A549 (cell line): ENCODE results near the gene MAN1C1. TPM values are rescaled to one million over a fixed set of nuclear protein-coding genes. Genes with fewer than 3 reads are reported as not detected.

Experiments
- ATAC-seq, 2 experiments: fragments of 200-7000 bp in 1 of 2; fragments of >200 bp in 1 of 2; cut with Nextera tagmentation in 1 of 2; cut with Tn5 transposase in 1 of 2; 3 replicates each; pipeline versions ENCODE4 v1.8.0 to v1.9.1; 2018 to 2020; ENCODE audit warnings: mild to moderate bottlenecking in 1 of 2, moderate library complexity in 1 of 2
- CTCF ChIA-PET: fragments of 300-600 bp; sonication (Branson Sonifier 250); formaldehyde crosslinking; extraction: SDS; loops from one replicate; lab custom pipeline; 2021; ENCODE audit warnings: antibody characterized with exemption, inconsistent platforms; lab: Yijun Ruan, JAX
- POLR2A ChIA-PET: fragments of 350-600 bp; formaldehyde crosslinking; extraction: SDS; loops from one replicate; lab custom pipeline; 2021; ENCODE audit warnings: antibody characterized with exemption, inconsistent platforms; lab: Yijun Ruan, JAX
- DNase-seq, 2 experiments: peaks; one replicate each; pipeline versions ENCODE4 v3.0.0 to v3.0.0-alpha.2; 2011 to 2016; ENCODE audit warnings: low read depth in 1 of 2, low spot score in 1 of 2
- FAIRE-seq: peaks from 2 replicates; lab custom pipeline; 2011; peaks lifted over from hg19 to GRCh38; lab: Jason Lieb, UNC
- H3K27ac ChIP-seq, 2 experiments: fragments of >200 bp; sonication (Bioruptor Twin); formaldehyde crosslinking; 3 replicates each; pipeline ENCODE4 v1.5.1; 2016 to 2017
- H3K4me1 ChIP-seq: fragments of >200 bp; sonication (Bioruptor Twin); formaldehyde crosslinking; 3 replicates; pipeline ENCODE4 v1.6.1; 2016
- H3K4me2 ChIP-seq: fragments of >200 bp; sonication (Bioruptor Twin); formaldehyde crosslinking; 3 replicates; pipeline ENCODE4 v1.6.1; 2016
- H3K4me3 ChIP-seq: fragments of >200 bp; sonication (Bioruptor Twin); formaldehyde crosslinking; 3 replicates; pipeline ENCODE4 v1.5.1; 2016
- H3K9me3 ChIP-seq: fragments of >200 bp; sonication (Bioruptor Twin); formaldehyde crosslinking; 3 replicates; pipeline ENCODE4 v1.6.1; 2016
- BHLHE40 ChIP-seq: IDR thresholded peaks from 2 replicates; pipeline ENCODE4 v1.6.1; 2012; ENCODE audit warnings: low read depth, low read length, inconsistent platforms
- CBX8 ChIP-seq: fragments of 200-600 bp; sonication (generic); IDR thresholded peaks from 2 replicates; pipeline ENCODE4 v1.6.1; 2016
- CEBPB ChIP-seq, 2 experiments: fragments of >200 bp in 1 of 2; sonication (Bioruptor Twin) in 1 of 2; formaldehyde crosslinking in 1 of 2; IDR thresholded peaks; 2 replicates each; pipeline ENCODE4 v1.6.1; 2012 to 2016
- CHD4 ChIP-seq: fragments of 200-600 bp; sonication (generic); IDR thresholded peaks from 2 replicates; pipeline ENCODE4 v1.6.1; 2016; ENCODE audit warnings: antibody characterized with exemption, mild to moderate bottlenecking, borderline replicate concordance
- EHF ChIP-seq: fragments of 250-450 bp; sonication (Bioruptor Pico); IDR thresholded peaks from 2 replicates; pipeline ENCODE4 v1.5.0; 2020; ENCODE audit warnings: mild to moderate bottlenecking
- EP300 ChIP-seq, 2 experiments: fragments of >200 bp; sonication (Bioruptor Twin); formaldehyde crosslinking; IDR thresholded peaks; 2 replicates in 1 of 2; 3 replicates in 1 of 2; pipeline ENCODE4 v1.6.1; 2016 to 2017
- ESRRA ChIP-seq: fragments of 150-350 bp; IDR thresholded peaks from 2 replicates; pipeline ENCODE4 v1.6.1; 2014; ENCODE audit warnings: mild to moderate bottlenecking, low read length, borderline replicate concordance
- FOSB ChIP-seq: fragments of 250-450 bp; sonication (Bioruptor Pico); IDR thresholded peaks from 2 replicates; pipeline ENCODE4 v1.5.0; 2020; ENCODE audit warnings: mild to moderate bottlenecking, moderate library complexity
- FOSL2 ChIP-seq, 2 experiments: fragments of 450-650 bp in 1 of 2; fragments of >200 bp in 1 of 2; sonication (Bioruptor Twin) in 1 of 2; formaldehyde crosslinking; IDR thresholded peaks; 2 replicates each; pipeline versions ENCODE4 v1.5.0 to v1.6.1; 2016 to 2020; ENCODE audit warnings: mild to moderate bottlenecking in 1 of 2, moderate library complexity in 1 of 2
- FOXS1 ChIP-seq: fragments of 250-450 bp; sonication (Bioruptor Pico); IDR thresholded peaks from 2 replicates; pipeline ENCODE4 v1.5.0; 2020; ENCODE audit warnings: mild to moderate bottlenecking, moderate library complexity
- GATA3 ChIP-seq: IDR thresholded peaks from 2 replicates; pipeline ENCODE4 v1.6.1; 2012; ENCODE audit warnings: borderline replicate concordance
- HDAC2 ChIP-seq: fragments of 200-600 bp; sonication (generic); IDR thresholded peaks from 2 replicates; pipeline ENCODE4 v1.6.1; 2016
- HOXB13 ChIP-seq: fragments of 250-450 bp; sonication (Bioruptor Pico); IDR thresholded peaks from 2 replicates; pipeline ENCODE4 v1.5.0; 2020; ENCODE audit warnings: low read depth, mild to moderate bottlenecking, moderate library complexity
- JUNB ChIP-seq: fragments of >200 bp; sonication (Bioruptor Twin); formaldehyde crosslinking; IDR thresholded peaks from 2 replicates; pipeline ENCODE4 v1.6.1; 2016
- KDM5A ChIP-seq: fragments of 200-600 bp; sonication (generic); IDR thresholded peaks from 2 replicates; pipeline ENCODE4 v1.6.1; 2016; ENCODE audit warnings: antibody characterized with exemption, mild to moderate bottlenecking
- NFE2L2 ChIP-seq: fragments of 150-350 bp; conservative IDR thresholded peaks from 2 replicates; pipeline ENCODE4 v1.6.1; 2014; ENCODE audit warnings: low read length
- POLR2A ChIP-seq: IDR thresholded peaks from 2 replicates; pipeline ENCODE4 v1.6.1; 2012; ENCODE audit warnings: mild to moderate bottlenecking, low read length
- RARB ChIP-seq: fragments of 250-450 bp; sonication (Bioruptor Pico); IDR thresholded peaks from 2 replicates; pipeline ENCODE4 v1.8.0; 2021; ENCODE audit warnings: mild to moderate bottlenecking, moderate library complexity
- RCOR1 ChIP-seq: fragments of 150-350 bp; IDR thresholded peaks from 2 replicates; pipeline ENCODE4 v1.6.1; 2014; ENCODE audit warnings: antibody characterized with exemption, low read length, low read depth
- RFX5 ChIP-seq: fragments of 450-650 bp; IDR thresholded peaks from 2 replicates; pipeline ENCODE4 v1.7.1; 2014; ENCODE audit warnings: antibody characterized with exemption, mild to moderate bottlenecking, moderate library complexity
- RNF2 ChIP-seq: fragments of 200-600 bp; sonication (generic); IDR thresholded peaks from 2 replicates; pipeline ENCODE4 v1.6.1; 2016; ENCODE audit warnings: low read depth, mild to moderate bottlenecking, antibody characterized with exemption, moderate library complexity, borderline replicate concordance
- WGBS: methylation state at CpG from one replicate; pipeline ENCODE4 v1.1.6; 2017; ENCODE audit errors: missing lambda C conversion rate; 5-methylcytosine and 5-hydroxymethylcytosine counted together
- polyA plus RNA-seq, 4 experiments: library from polyadenylated mRNA; depleted of rRNA in 3 of 4; stranded (reverse); fragments of >200 nt; fragmentation: RNase III in 1 of 4; extraction: RNeasy Plus Mini Kit Qiagen cat#74134 plus additional on column Dnase treatment in 1 of 4; gene quantifications; 2 replicates in 3 of 4; 3 replicates in 1 of 4; pipeline ENCODE4 v1.2.3, GENCODE V29; 2011 to 2017
- TF ChIP-seq, protein P1 (sequence below): fragments of 450-650 bp; IDR thresholded peaks from 2 replicates; pipeline ENCODE4 v1.6.1; 2014; ENCODE audit warnings: antibody characterized with exemption
- TF ChIP-seq, protein P2 (sequence below): fragments of >200 bp; sonication (Bioruptor Twin); formaldehyde crosslinking; IDR thresholded peaks from 2 replicates; pipeline ENCODE4 v1.6.1; 2016
- TF ChIP-seq, protein P3 (sequence below): fragments of 250-450 bp; sonication (Bioruptor Pico); IDR thresholded peaks from 2 replicates; pipeline ENCODE4 v1.5.0; 2020; ENCODE audit warnings: low read depth, mild to moderate bottlenecking, moderate library complexity
- TF ChIP-seq, protein P4 (sequence below): fragments of 250-450 bp; sonication (Bioruptor Pico); IDR thresholded peaks from 2 replicates; pipeline ENCODE4 v1.5.0; 2021; ENCODE audit warnings: mild to moderate bottlenecking, moderate library complexity, borderline replicate concordance
- TF ChIP-seq, protein P5 (sequence below): fragments of >200 bp; sonication (Bioruptor Twin); formaldehyde crosslinking; IDR thresholded peaks from 3 replicates; pipeline ENCODE4 v1.6.1; 2016

Gene MAN1C1
- polyA plus RNA-seq, 2 of the 4 experiments (the other 2 are of a cell fraction), result 0.22 to 0.27 TPM

DNA sequence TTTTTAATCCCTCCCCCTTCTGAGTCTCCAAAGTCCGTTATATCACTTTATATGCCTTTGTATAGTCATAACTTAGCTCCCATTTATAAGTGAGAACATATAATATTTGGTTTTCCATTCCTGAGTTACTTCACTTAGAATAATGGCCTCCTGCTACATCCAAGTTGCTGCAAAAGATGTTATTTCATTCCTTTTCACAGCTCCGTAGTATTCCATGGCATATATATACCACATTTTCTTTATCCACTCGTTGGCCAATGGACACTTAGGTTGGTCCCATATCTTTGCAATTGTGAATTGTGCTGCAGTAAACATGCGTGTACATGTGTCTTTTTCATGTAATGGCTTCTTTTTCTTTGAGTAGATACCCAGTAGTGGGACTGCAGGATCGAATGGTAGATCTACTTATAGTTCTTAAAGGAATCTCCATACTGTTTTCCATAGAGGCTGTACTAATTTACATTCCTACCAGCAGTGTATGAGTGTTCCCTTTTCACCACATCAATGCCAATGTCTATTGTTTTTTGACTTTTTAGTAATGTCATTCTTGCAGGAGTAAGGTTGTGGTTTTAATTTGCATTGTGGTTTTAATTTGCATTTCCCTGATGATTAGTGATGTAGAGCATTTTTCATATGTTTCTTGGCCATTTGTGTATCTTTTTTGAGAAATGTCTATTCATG is 12.3 kb downstream of the MAN1C1 start:
- CTCF ChIA-PET, result interaction anchor here (1.2 kb wide), 1 partner anchor 10 kb away, joined by 3 read pairs; no protein-coding TSS in a partner anchor
- Histone ChIP-seq H3K4me1 (no peaks in the 10 kb centered on the region), H3K9me3 (no peaks in the 10 kb centered on the region), H3K4me3 (no peak overlapping the region), H3K27ac (no peak overlapping the region), H3K4me2 (no peak overlapping the region)
- FAIRE-seq (no peak), ATAC-seq (no peak), DNase-seq (no peak)
- POLR2A ChIA-PET, result no interaction called here
- no peak for TF ChIP-seq BHLHE40
- TF ChIP-seq NFE2L2, result no peak
- TF ChIP-seq FOSB (CRISPR knock-in tag), result no peak
- TF ChIP-seq HOXB13 (CRISPR knock-in tag), result no peak
- no peak for TF ChIP-seq RARB (CRISPR knock-in tag)
- TF ChIP-seq, protein P1, sequence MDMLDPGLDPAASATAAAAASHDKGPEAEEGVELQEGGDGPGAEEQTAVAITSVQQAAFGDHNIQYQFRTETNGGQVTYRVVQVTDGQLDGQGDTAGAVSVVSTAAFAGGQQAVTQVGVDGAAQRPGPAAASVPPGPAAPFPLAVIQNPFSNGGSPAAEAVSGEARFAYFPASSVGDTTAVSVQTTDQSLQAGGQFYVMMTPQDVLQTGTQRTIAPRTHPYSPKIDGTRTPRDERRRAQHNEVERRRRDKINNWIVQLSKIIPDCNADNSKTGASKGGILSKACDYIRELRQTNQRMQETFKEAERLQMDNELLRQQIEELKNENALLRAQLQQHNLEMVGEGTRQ, result no peak
- TF ChIP-seq RFX5, result no peak
- no peak for TF ChIP-seq KDM5A
- TF ChIP-seq, protein P2, sequence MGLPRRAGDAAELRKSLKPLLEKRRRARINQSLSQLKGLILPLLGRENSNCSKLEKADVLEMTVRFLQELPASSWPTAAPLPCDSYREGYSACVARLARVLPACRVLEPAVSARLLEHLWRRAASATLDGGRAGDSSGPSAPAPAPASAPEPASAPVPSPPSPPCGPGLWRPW, result no peak
- TF ChIP-seq FOSL2 (IDR thresholded peaks at IDR 0.05), result no peak
- no peak for TF ChIP-seq FOSL2 (CRISPR knock-in tag; IDR thresholded peaks at IDR 0.05)
- 37% methylated on average over 5 of the region's 5 CpGs for WGBS

DNA sequence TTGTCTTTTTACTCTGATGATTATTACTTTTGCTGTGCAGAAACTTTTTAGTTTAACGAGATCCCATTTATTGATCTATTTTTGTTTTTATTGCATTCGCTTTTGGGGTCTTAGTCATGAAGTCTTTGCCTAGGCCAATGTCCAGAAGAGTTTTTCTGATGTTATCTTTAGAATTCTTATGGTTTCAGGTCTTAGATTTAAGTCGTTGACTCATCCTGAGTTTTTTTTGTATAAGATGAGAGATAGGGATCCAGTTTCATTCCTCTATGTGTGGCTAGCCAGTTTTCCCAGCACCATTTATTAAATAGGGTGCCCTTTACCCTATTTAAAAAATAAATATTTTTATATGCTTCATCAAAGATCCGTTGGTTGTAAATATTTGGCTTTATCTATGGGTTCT is 13.2 kb downstream of the MAN1C1 start:
- H3K4me2 ChIP-seq, result no peak overlapping the region
- POLR2A ChIA-PET, result no interaction called here
- no peak for DNase-seq
- no peaks in the 10 kb centered on the region for H3K9me3 ChIP-seq
- CTCF ChIA-PET, result no interaction called here
- FAIRE-seq, result no peak
- ATAC-seq, result no peak
- no peak overlapping the region for H3K27ac ChIP-seq
- WGBS, result 10% methylated on average over 4 of the region's 4 CpGs
- TF ChIP-seq HDAC2, result no peak
- no peak for TF ChIP-seq RNF2
- no peak for TF ChIP-seq FOSL2 (IDR thresholded peaks at IDR 0.05)
- no peak for TF ChIP-seq FOSL2 (CRISPR knock-in tag; IDR thresholded peaks at IDR 0.05)
- TF ChIP-seq, protein P3, sequence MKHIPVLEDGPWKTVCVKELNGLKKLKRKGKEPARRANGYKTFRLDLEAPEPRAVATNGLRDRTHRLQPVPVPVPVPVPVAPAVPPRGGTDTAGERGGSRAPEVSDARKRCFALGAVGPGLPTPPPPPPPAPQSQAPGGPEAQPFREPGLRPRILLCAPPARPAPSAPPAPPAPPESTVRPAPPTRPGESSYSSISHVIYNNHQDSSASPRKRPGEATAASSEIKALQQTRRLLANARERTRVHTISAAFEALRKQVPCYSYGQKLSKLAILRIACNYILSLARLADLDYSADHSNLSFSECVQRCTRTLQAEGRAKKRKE (CRISPR knock-in tag), result no peak
- TF ChIP-seq RCOR1, result no peak
- H3K4me1 ChIP-seq, result no peaks in the 10 kb centered on the region
- no peak overlapping the region for H3K4me3 ChIP-seq

DNA sequence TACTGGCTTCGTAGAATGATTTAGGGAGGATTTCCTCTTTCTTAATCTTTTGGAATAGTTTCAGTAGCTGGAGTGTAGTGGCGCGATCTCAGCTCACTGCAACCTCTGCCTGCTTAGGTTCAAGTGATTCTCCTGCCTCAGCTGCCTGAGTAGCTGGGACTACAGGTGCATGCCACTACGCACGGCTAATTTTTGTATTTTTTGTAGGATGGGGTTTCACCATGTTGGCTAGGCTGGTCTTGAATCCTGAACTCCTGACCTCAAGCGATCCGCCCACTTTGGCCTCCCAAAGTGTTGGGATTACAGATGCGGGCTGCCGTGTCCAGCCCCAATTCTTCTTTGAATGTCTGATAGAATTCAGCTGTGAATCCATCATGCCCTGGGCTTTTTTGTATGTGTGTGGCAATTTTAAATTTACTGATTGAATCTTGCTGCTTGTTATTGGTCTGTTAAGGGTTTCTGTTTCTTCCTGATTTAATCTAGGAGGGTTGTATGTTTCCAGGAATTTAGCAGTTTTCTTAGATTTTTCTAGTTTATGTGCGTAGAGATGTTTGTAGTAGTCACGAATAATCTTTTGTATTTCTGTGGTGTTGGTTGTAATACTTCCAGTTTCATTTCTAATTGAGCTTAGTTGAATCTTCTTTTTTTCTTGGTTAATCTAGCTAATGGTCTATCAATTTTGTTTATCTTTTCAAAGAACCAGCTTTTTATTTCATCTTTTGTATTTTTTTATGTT is 15.3 kb downstream of the MAN1C1 start:
- H3K4me3 ChIP-seq, result no peak overlapping the region
- ChIA-PET CTCF (interaction anchor here (1.2 to 1.4 kb wide), 3 partner anchors 7 to 22 kb away, joined by 3 to 4 read pairs (median 4); no protein-coding TSS in a partner anchor), POLR2A (no interaction called here)
- no peaks in the 10 kb centered on the region for H3K4me1 ChIP-seq
- DNase-seq (no peak), FAIRE-seq (no peak), ATAC-seq (no peak)
- H3K27ac ChIP-seq, result no peak overlapping the region
- H3K4me2 ChIP-seq, result no peak overlapping the region
- no peak for TF ChIP-seq GATA3
- TF ChIP-seq, protein P1, result no peak
- TF ChIP-seq RFX5, result no peak
- TF ChIP-seq CHD4, result no peak
- TF ChIP-seq, protein P4, sequence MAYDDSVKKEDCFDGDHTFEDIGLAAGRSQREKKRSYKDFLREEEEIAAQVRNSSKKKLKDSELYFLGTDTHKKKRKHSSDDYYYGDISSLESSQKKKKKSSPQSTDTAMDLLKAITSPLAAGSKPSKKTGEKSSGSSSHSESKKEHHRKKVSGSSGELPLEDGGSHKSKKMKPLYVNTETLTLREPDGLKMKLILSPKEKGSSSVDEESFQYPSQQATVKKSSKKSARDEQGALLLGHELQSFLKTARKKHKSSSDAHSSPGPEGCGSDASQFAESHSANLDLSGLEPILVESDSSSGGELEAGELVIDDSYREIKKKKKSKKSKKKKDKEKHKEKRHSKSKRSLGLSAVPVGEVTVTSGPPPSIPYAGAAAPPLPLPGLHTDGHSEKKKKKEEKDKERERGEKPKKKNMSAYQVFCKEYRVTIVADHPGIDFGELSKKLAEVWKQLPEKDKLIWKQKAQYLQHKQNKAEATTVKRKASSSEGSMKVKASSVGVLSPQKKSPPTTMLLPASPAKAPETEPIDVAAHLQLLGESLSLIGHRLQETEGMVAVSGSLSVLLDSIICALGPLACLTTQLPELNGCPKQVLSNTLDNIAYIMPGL (CRISPR knock-in tag), result no peak
- TF ChIP-seq CEBPB (IDR thresholded peaks at IDR 0.05), result no peak
- TF ChIP-seq EP300 (IDR thresholded peaks at IDR 0.05), result no peak
- no peak for TF ChIP-seq JUNB
- TF ChIP-seq, protein P5, sequence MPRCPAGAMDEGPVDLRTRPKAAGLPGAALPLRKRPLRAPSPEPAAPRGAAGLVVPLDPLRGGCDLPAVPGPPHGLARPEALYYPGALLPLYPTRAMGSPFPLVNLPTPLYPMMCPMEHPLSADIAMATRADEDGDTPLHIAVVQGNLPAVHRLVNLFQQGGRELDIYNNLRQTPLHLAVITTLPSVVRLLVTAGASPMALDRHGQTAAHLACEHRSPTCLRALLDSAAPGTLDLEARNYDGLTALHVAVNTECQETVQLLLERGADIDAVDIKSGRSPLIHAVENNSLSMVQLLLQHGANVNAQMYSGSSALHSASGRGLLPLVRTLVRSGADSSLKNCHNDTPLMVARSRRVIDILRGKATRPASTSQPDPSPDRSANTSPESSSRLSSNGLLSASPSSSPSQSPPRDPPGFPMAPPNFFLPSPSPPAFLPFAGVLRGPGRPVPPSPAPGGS, result no peak
- TF ChIP-seq CBX8, result no peak
- no peak for TF ChIP-seq POLR2A
- no peak for TF ChIP-seq EHF
- TF ChIP-seq ESRRA, result no peak
- TF ChIP-seq FOSL2 (IDR thresholded peaks at IDR 0.05), result no peak
- no peak for TF ChIP-seq FOSL2 (CRISPR knock-in tag; IDR thresholded peaks at IDR 0.05)
- TF ChIP-seq FOSB (CRISPR knock-in tag), result no peak
- TF ChIP-seq FOXS1 (CRISPR knock-in tag), result no peak
- WGBS, result 72% methylated on average over 11 of the region's 11 CpGs
- H3K9me3 ChIP-seq, result no peaks in the 10 kb centered on the region
